Ascending aorta (tissue), 2 donors: ENCODE data around the gene TM7SF3. TPM values are rescaled to one million over a fixed set of nuclear protein-coding genes. Genes with fewer than 3 reads are reported as not detected.
A peak's percentile ranks its signal among the peaks of the same experiment; 100 is the strongest.

Source experiments
- DNase-seq, 2 donors: peaks; one replicate each; pipeline ENCODE4 v3.0.0-alpha.2; 2019; ENCODE audit warnings: low spot score in 2 of 2
- H3K27ac ChIP-seq, 2 donors: fragments of 200-600 bp; sonication (generic); one replicate each; pipeline ENCODE4 v1.5.1; 2016 to 2017; ENCODE audit warnings: mild to moderate bottlenecking in 1 of 2
- H3K27me3 ChIP-seq: fragments of 200-600 bp; sonication (generic); one replicate; pipeline ENCODE4 v1.5.1; 2017
- H3K36me3 ChIP-seq, 2 donors: fragments of 200-600 bp; sonication (generic); one replicate each; pipeline ENCODE4 v1.5.1; 2016
- H3K4me1 ChIP-seq, 2 donors: fragments of 200-600 bp; sonication (generic); one replicate each; pipeline ENCODE4 v1.5.1; 2016 to 2017; ENCODE audit warnings: mild to moderate bottlenecking in 1 of 2
- H3K4me3 ChIP-seq, 2 donors: fragments of 200-600 bp; sonication (generic); one replicate each; pipeline ENCODE4 v1.5.1; 2016 to 2017; ENCODE audit warnings: mild to moderate bottlenecking in 1 of 2
- H3K9me3 ChIP-seq, 2 donors: fragments of 200-600 bp; sonication (generic); one replicate each; pipeline ENCODE4 v1.5.1; 2016
- intact Hi-C: fragments of 100-400 bp; cut with DNase I; formaldehyde crosslinking; loops from one replicate; pipeline ENCODE4 v1.15.1; 2023
- total RNA-seq: library from RNA; depleted of rRNA; stranded (reverse); fragments of >200 nt; gene quantifications from one replicate; pipeline ENCODE4 v1.1.0, GENCODE V29; 2016
- TF ChIP-seq, protein P1 (sequence below), 3 experiments: fragments of 200-600 bp in 2 of 3; fragments of 450-650 bp in 1 of 3; sonication (generic) in 2 of 3; IDR thresholded peaks; one replicate each; pipeline ENCODE4 v1.5.1; 2016 to 2019; ENCODE audit warnings: antibody characterized with exemption in 3 of 3, mild to moderate bottlenecking in 1 of 3, moderate library complexity in 1 of 3

TM7SF3 gene
- total RNA-seq, 1 donor from 2014 or later = 213 TPM

- peak overlapping the region; percentile 88 to 92 for H3K27ac ChIP-seq
- intact Hi-C loops = loop anchor here (1.0 to 2.0 kb wide), 3 partner anchors 75 to 291 kb away; partner anchors contain the start of gene FGFR1OP2
- H3K36me3 ChIP-seq = no peaks in the 10 kb centered on the region
- H3K27me3 ChIP-seq = no peaks in the 10 kb centered on the region
- H3K9me3 ChIP-seq = no peaks in the 10 kb centered on the region
- no peak for DNase-seq
- peak overlapping the region; percentile 97 to 99 for H3K4me3 ChIP-seq
- peaks cover 3 to 34% of the 10 kb centered on the region in 2 donors for H3K4me1 ChIP-seq
- TF ChIP-seq, protein P1, sequence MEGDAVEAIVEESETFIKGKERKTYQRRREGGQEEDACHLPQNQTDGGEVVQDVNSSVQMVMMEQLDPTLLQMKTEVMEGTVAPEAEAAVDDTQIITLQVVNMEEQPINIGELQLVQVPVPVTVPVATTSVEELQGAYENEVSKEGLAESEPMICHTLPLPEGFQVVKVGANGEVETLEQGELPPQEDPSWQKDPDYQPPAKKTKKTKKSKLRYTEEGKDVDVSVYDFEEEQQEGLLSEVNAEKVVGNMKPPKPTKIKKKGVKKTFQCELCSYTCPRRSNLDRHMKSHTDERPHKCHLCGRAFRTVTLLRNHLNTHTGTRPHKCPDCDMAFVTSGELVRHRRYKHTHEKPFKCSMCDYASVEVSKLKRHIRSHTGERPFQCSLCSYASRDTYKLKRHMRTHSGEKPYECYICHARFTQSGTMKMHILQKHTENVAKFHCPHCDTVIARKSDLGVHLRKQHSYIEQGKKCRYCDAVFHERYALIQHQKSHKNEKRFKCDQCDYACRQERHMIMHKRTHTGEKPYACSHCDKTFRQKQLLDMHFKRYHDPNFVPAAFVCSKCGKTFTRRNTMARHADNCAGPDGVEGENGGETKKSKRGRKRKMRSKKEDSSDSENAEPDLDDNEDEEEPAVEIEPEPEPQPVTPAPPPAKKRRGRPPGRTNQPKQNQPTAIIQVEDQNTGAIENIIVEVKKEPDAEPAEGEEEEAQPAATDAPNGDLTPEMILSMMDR (IDR thresholded peaks at IDR 0.05) = no peak
Measured at GRCh38 chr12:27013611-27014084, 536 bp downstream of the TM7SF3 start.

GRCh38 chr12:27012982-27013255 lies 1.3 kb downstream of the TM7SF3 start:
- Histone ChIP-seq H3K4me1 (peaks cover 3 to 34% of the 10 kb centered on the region in 2 donors), H3K27me3 (no peaks in the 10 kb centered on the region), H3K36me3 (no peaks in the 10 kb centered on the region), H3K27ac (peak overlapping the region; percentile 88 to 92), H3K4me3 (peak overlapping the region; percentile 97 to 99), H3K9me3 (no peaks in the 10 kb centered on the region)
- intact Hi-C loops = no loop called here
- TF ChIP-seq, protein P1 (IDR thresholded peaks at IDR 0.05) = no peak
- no peak for DNase-seq

DNA sequence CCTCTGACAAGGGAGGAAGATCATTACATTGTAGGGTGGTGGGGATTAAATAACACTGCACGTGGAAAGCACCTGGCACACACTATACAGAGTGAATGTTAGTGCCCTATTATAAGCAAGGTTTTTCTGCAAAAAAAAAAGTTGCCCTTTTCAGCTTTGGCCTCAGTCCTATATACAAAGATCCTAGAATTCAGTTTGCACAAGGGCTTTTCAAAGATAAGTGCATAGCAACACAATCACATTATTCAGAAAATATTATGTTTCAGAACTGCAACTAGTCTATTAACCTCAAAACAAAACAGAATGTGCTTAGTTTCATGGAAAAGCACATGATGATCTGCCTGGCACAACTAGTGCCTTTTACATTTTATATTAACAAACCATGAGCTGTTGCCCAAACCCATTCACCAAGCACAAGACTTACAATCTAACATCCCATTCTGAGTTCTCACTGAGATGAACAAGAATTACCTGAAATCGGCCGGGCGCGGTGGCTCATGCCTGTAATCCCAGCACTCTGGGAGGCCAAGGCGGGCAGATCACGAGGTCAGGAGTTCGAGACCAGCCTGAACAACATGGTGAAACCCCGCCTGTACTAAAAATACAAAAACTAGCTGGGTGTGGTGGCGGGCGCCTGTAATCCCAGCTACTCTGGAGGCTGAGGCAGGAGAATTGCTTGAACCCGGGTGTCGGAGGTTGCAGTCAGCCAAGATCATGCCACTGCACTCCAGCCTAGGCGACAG lies 1.8 kb downstream of the TM7SF3 start:
- Histone ChIP-seq H3K27me3 (no peaks in the 10 kb centered on the region), H3K4me3 (peak overlapping the region; percentile 97 to 99), H3K36me3 (no peaks in the 10 kb centered on the region), H3K4me1 (peaks cover 3 to 34% of the 10 kb centered on the region in 2 donors), H3K9me3 (no peaks in the 10 kb centered on the region), H3K27ac (peak overlapping the region; percentile 88 to 92)
- TF ChIP-seq, protein P1 (IDR thresholded peaks at IDR 0.05) = no peak
- DNase-seq = no peak
- intact Hi-C loops = no loop called here

DNA sequence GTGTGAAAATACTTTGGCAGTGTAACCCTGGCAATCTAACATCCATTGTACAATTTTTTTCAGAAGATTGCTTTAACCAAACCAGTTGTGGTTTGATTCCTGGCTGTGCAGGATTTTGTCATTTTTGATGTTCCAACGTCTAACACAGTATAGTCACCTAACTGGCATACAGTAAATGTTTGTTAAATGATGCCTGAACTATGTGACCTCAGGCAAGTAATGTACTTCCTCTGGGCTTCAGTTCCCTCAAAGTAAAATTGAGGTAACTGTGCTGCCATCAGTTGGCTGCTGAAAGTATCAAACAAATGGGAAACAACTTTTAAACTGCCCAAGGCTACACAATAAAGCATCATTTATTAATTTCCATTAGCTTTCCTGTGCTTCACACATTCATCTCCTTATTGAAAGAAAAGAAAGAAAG lies 4.3 kb downstream of the TM7SF3 start:
- intact Hi-C loops = no loop called here
- peaks cover 3 to 31% of the 10 kb centered on the region in 2 donors for H3K4me1 ChIP-seq
- TF ChIP-seq, protein P1 (IDR thresholded peaks at IDR 0.05) = no peak
- DNase-seq = no peak
- no peaks in the 10 kb centered on the region for H3K36me3 ChIP-seq
- no peaks in the 10 kb centered on the region for H3K27me3 ChIP-seq
- H3K27ac ChIP-seq = peak overlapping the region in 1 of 2 donors; percentile 30
- no peaks in the 10 kb centered on the region for H3K9me3 ChIP-seq
- no peak overlapping the region for H3K4me3 ChIP-seq

GRCh38 chr12:27008081-27008480 lies 6.1 kb downstream of the TM7SF3 start:
- H3K27me3 ChIP-seq = no peaks in the 10 kb centered on the region
- intact Hi-C loops = no loop called here

More at GRCh38 chr12:27008081-27008480, 6.1 kb downstream of the TM7SF3 start:
- Histone ChIP-seq H3K9me3 (no peaks in the 10 kb centered on the region), H3K36me3 (no peaks in the 10 kb centered on the region), H3K4me1 (peaks cover 3 to 25% of the 10 kb centered on the region in 2 donors), H3K4me3 (no peak overlapping the region), H3K27ac (no peak overlapping the region)
- TF ChIP-seq, protein P1 (IDR thresholded peaks at IDR 0.05) = no peak
- DNase-seq = no peak
